B cell (primary cell): Measurements from ENCODE around the gene SYNPR. TPM values are rescaled to one million over a fixed set of nuclear protein-coding genes. Genes with fewer than 3 reads are reported as not detected.

ENCODE experiments used
- ATAC-seq: fragments of 200-7000 bp; cut with Tn5 transposase; one replicate; pipeline ENCODE4 v1.10.0; 2021; ENCODE audit warnings: low read depth, mild to moderate bottlenecking, moderate number of reproducible peaks, moderate library complexity
- CTCF ChIA-PET: fragments of 350-600 bp; sonication (Branson Sonifier 250); formaldehyde crosslinking; loops from one replicate; lab custom pipeline; 2021; ENCODE audit warnings: antibody characterized with exemption, inconsistent platforms; lab: Charles Lee
- POLR2A ChIA-PET: fragments of 350-600 bp; sonication (Branson Sonifier 250); formaldehyde crosslinking; loops from one replicate; lab custom pipeline; 2021; ENCODE audit warnings: antibody characterized with exemption; lab: Charles Lee
- DNase-seq: peaks from one replicate; pipeline ENCODE4 v3.0.0; 2013
- H2AFZ ChIP-seq: 2 replicates; pipeline ENCODE4 v1.6.1; 2012; ENCODE audit warnings: mild to moderate bottlenecking, low read depth, low read length; ENCODE audit not compliant: insufficient read depth, poor library complexity, severe bottlenecking
- H3K27ac ChIP-seq, 2 donors: 1 replicate in 1 of 2; 2 replicates in 1 of 2; pipeline ENCODE4 v1.5.1; 2012 to 2013; ENCODE audit warnings: low read length in 2 of 2, mild to moderate bottlenecking in 2 of 2, moderate library complexity in 1 of 2
- H3K27me3 ChIP-seq, 4 experiments: fragments of 200-600 bp in 1 of 4; sonication (generic) in 1 of 4; replicated peaks in 1 of 4; 1 replicate in 2 of 4; 2 replicates in 2 of 4; pipeline versions ENCODE4 v1.6.1 to v1.7.0; 2013 to 2016; ENCODE audit warnings: low read length in 3 of 4, mild to moderate bottlenecking in 2 of 4, mixed read lengths in 1 of 4, moderate library complexity in 1 of 4; ENCODE audit not compliant: insufficient read depth in 4 of 4, control insufficient read depth in 3 of 4; ENCODE audit errors: control extremely low read depth in 1 of 4
- H3K36me3 ChIP-seq, 2 experiments: replicated peaks in 1 of 2; 1 replicate in 1 of 2; 2 replicates in 1 of 2; pipeline versions ENCODE4 v1.6.1 to v1.7.1; 2013; ENCODE audit warnings: low read length in 1 of 2; ENCODE audit not compliant: insufficient read depth in 2 of 2, control insufficient read depth in 1 of 2; ENCODE audit errors: control extremely low read depth in 1 of 2, extremely low read depth in 1 of 2
- H3K4me1 ChIP-seq, 2 donors: fragments of 200-600 bp in 1 of 2; sonication (generic) in 1 of 2; 1 replicate in 1 of 2; 2 replicates in 1 of 2; pipeline versions ENCODE4 v1.5.1 to v1.6.1; 2013 to 2017; ENCODE audit warnings: low read length in 2 of 2; ENCODE audit not compliant: control insufficient read depth in 2 of 2, insufficient read depth in 2 of 2
- H3K4me2 ChIP-seq: replicated peaks from 2 replicates; pipeline ENCODE3; 2012; ENCODE audit warnings: mild to moderate bottlenecking, low read depth, low read length; ENCODE audit not compliant: poor library complexity, severe bottlenecking
- H3K4me3 ChIP-seq, 5 experiments: fragments of 200-600 bp in 1 of 5; sonication (generic) in 1 of 5; 1 replicate in 3 of 5; 2 replicates in 2 of 5; pipeline versions ENCODE4 v1.5.1 to v1.7.0; 2011 to 2016; ENCODE audit warnings: low read length in 4 of 5, mild to moderate bottlenecking in 4 of 5, low read depth in 2 of 5, control low read depth in 1 of 5, moderate library complexity in 1 of 5; ENCODE audit not compliant: insufficient read depth in 1 of 5; ENCODE audit errors: control extremely low read depth in 1 of 5, extremely low read depth in 1 of 5
- H3K79me2 ChIP-seq: fragments of 200-600 bp; sonication (generic); one replicate; pipeline ENCODE4 v1.6.0; 2016; ENCODE audit warnings: low read length; ENCODE audit not compliant: control insufficient read depth, insufficient read depth
- H3K9ac ChIP-seq: fragments of 200-600 bp; sonication (generic); 2 replicates; pipeline ENCODE4 v1.6.1; 2017; ENCODE audit warnings: mild to moderate bottlenecking, low read length, moderate library complexity
- H3K9me3 ChIP-seq, 3 donors: one replicate each; pipeline versions ENCODE4 v1.6.1 to v1.7.1; 2013; ENCODE audit warnings: low read length in 2 of 3; ENCODE audit not compliant: control insufficient read depth in 2 of 3, insufficient read depth in 1 of 3; ENCODE audit errors: control extremely low read depth in 1 of 3
- H4K20me1 ChIP-seq: 2 replicates; pipeline ENCODE4 v1.6.0; 2012; ENCODE audit warnings: mild to moderate bottlenecking, low read length; ENCODE audit not compliant: insufficient read depth, control insufficient read depth, poor library complexity, severe bottlenecking
- H3K27ac Mint-ChIP-seq: one replicate; pipeline ENCODE4 v1.8.0; 2021; ENCODE audit warnings: mixed read lengths
- H3K27me3 Mint-ChIP-seq: one replicate; pipeline ENCODE4 v1.8.0; 2021; ENCODE audit warnings: mixed read lengths
- H3K4me1 Mint-ChIP-seq: one replicate; pipeline ENCODE4 v1.8.0; 2021; ENCODE audit warnings: mixed read lengths
- H3K4me3 Mint-ChIP-seq: one replicate; pipeline ENCODE4 v1.8.0; 2021; ENCODE audit warnings: mixed read lengths
- H3K9me3 Mint-ChIP-seq: one replicate; pipeline ENCODE4 v1.8.0; 2022; ENCODE audit warnings: mixed read lengths; ENCODE audit not compliant: insufficient read depth
- CTCF ChIP-seq: fragments of 200-600 bp; IDR thresholded peaks from one replicate; pipeline ENCODE4 v1.8.0; 2022; ENCODE audit warnings: antibody characterized with exemption, mild to moderate bottlenecking
- EZH2 ChIP-seq: IDR thresholded peaks from 2 replicates; pipeline ENCODE4 v1.6.1; 2012; ENCODE audit warnings: borderline replicate concordance, low read depth, mild to moderate bottlenecking, moderate library complexity, low read length; ENCODE audit not compliant: insufficient read depth, poor library complexity, severe bottlenecking
- WGBS: methylation state at CpG from one replicate; pipeline ENCODE4 v1.1.5; 2013; ENCODE audit warnings: missing lambda C conversion rate; ENCODE audit not compliant: insufficient coverage; 5-methylcytosine and 5-hydroxymethylcytosine counted together
- intact Hi-C: fragments of 100-400 bp; cut with micrococcal nuclease; formaldehyde crosslinking; loops from one replicate; pipeline ENCODE4 v1.10.0; 2022
- polyA plus RNA-seq: library from polyadenylated mRNA; depleted of rRNA; stranded (reverse); fragments of >200 nt; gene quantifications from 2 replicates; pipeline ENCODE4 v1.2.3, GENCODE V29; 2012
- total RNA-seq, 2 donors: library from RNA; stranded (reverse); fragments of 120-200 nt in 1 of 2; gene quantifications; 1 replicate in 1 of 2; 2 replicates in 1 of 2; pipeline versions ENCODE4 v1.2.3 to v1.2.4, GENCODE V29; 2013 to 2022

SYNPR gene
- total and polyA plus RNA-seq, 2 donors (not counting 1 experiment from before 2014, with no cell fraction given), result not detected

GRCh38 chr3:63370094-63370493, 92.0 kb downstream of the SYNPR start:
- no peak overlapping the region for H3K4me2 ChIP-seq
- POLR2A ChIA-PET, result no interaction called here
- intact Hi-C loops, result no loop called here
- Mint-ChIP-seq H3K4me3 (no peak overlapping the region), H3K4me1 (no peaks in the 10 kb centered on the region), H3K9me3 (no peaks in the 10 kb centered on the region), H3K27me3 (no peaks in the 10 kb centered on the region), H3K27ac (no peak overlapping the region)
- H3K4me3 ChIP-seq, result no peak overlapping the region
- no peak overlapping the region for H2AFZ ChIP-seq
- CTCF ChIA-PET, result no interaction called here
- no peak for TF ChIP-seq CTCF
- TF ChIP-seq EZH2, result no peak
- ATAC-seq, result no peak
- H4K20me1 ChIP-seq, result no peaks in the 10 kb centered on the region
- no peaks in the 10 kb centered on the region for H3K4me1 ChIP-seq
- no peaks in the 10 kb centered on the region for H3K79me2 ChIP-seq
- H3K27me3 ChIP-seq, result no peaks in the 10 kb centered on the region
- DNase-seq, result no peak
- no peak overlapping the region for H3K27ac ChIP-seq
- peaks cover 0 to 7% (median 0%) of the 10 kb centered on the region in 3 donors for H3K9me3 ChIP-seq
- no peak overlapping the region for H3K9ac ChIP-seq
- WGBS, result no CpG with 5 or more reads among the region's 1 CpG
- no peaks in the 10 kb centered on the region for H3K36me3 ChIP-seq

GRCh38 chr3:63383040-63383439, 104.9 kb downstream of the SYNPR start:
- TF ChIP-seq EZH2 (no peak), CTCF (no peak)
- Histone ChIP-seq H3K9me3 (peaks cover 0 to 3% (median 0%) of the 10 kb centered on the region in 3 donors), H3K9ac (no peak overlapping the region), H3K4me2 (no peak overlapping the region), H3K27me3 (no peaks in the 10 kb centered on the region), H2AFZ (no peak overlapping the region), H3K27ac (no peak overlapping the region), H3K4me3 (no peak overlapping the region), H3K4me1 (no peaks in the 10 kb centered on the region), H4K20me1 (no peaks in the 10 kb centered on the region), H3K36me3 (no peaks in the 10 kb centered on the region), H3K79me2 (no peaks in the 10 kb centered on the region)
- Mint-ChIP-seq H3K27ac (no peak overlapping the region), H3K4me1 (no peaks in the 10 kb centered on the region), H3K9me3 (no peaks in the 10 kb centered on the region), H3K27me3 (no peaks in the 10 kb centered on the region), H3K4me3 (no peak overlapping the region)
- ATAC-seq (no peak), DNase-seq (no peak)
- ChIA-PET CTCF (no interaction called here), POLR2A (no interaction called here)
- WGBS, result no CpG with 5 or more reads among the region's 2 CpGs
- intact Hi-C loops, result no loop called here
